Skin epidermis (tissue), 12 donors: Measurements from ENCODE around the gene OPHN1.

Source experiments
- H3K27ac ChIP-seq, 21 experiments: fragments of 200-600 bp; sonication (generic) in 11 of 21; one replicate each; pipeline ENCODE4 v1.5.0; 2020; ENCODE audit warnings: mild to moderate bottlenecking in 3 of 21, inconsistent platforms in 2 of 21, moderate library complexity in 2 of 21
- H3K4me3 ChIP-seq, 7 experiments: fragments of 200-600 bp; sonication (generic) in 2 of 7; one replicate each; pipeline ENCODE4 v1.5.0; 2020; ENCODE audit warnings: inconsistent platforms in 2 of 7, mild to moderate bottlenecking in 2 of 7, moderate library complexity in 1 of 7

The OPHN1 gene

GRCh38 chrX:68190799-68191198, 242.5 kb downstream of the OPHN1 start:
- Histone ChIP-seq H3K27ac (no peak overlapping the region), H3K4me3 (no peak overlapping the region)

- Histone ChIP-seq H3K27ac (no peak overlapping the region), H3K4me3 (no peak overlapping the region)
Measured at GRCh38 chrX:68186552-68187262, 246.6 kb downstream of the OPHN1 start.

DNA sequence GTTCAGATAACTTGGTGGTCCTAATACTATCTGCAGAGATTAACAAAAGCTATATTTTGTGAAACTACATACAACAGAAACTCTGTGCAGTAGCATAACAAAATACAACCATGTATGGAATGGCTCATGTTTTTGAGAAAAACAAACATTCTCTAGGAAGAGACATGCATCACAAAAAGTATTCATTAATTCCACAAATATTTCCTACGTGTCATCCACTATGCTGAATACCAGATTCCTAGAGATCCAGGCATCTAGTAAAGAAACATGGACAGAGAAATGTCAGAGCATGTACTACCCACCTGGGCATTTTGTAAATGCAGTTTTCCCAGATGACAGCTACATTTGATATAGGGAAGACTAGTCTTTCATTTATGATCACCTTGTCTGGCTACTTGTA, 248.1 kb downstream of the OPHN1 start:
- Histone ChIP-seq H3K4me3 (no peak overlapping the region), H3K27ac (no peak overlapping the region)

- Histone ChIP-seq H3K27ac (no peak overlapping the region), H3K4me3 (no peak overlapping the region)
Measured at GRCh38 chrX:68183612-68184214, 249.6 kb downstream of the OPHN1 start.

DNA sequence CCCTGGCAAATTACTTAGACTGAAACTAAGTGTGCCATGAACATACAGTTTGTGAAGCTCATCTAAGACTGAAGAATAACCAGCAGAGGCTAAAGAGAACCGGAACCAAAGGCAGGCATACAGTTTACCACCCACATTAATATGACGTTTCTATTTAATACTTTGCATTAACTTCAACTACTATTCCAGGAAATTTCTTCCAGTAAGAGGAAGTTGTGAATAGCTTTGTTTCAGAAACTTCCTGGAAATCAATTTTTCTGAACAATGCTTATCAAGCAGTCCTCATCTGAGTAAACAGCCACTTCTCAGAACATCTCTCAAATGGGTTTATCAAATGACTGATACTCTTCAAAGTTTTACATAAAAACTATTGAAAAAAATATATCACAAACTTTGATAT, 252.7 kb downstream of the OPHN1 start:
- no peak overlapping the region for H3K4me3 ChIP-seq

DNA sequence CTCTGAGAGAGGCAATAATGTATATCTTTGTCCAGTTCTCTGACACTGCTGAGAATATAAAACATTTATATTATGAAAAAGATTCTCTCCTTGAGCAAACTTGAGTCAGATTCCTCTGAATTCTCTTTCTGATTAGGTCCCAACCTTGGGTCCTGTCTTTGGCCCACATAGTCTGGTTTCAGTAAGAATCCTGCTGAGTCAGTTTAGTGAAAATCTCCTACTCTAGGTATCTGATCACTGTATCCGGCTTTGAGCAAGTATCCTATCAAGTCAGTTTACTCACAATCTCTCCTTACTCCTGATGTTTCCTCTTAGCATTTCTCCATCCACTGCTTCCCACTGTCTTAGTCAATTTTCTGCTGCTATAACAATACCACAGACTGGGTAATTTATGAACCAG, 253.9 kb downstream of the OPHN1 start:
- Histone ChIP-seq H3K4me3 (no peak overlapping the region), H3K27ac (no peak overlapping the region)

More for the DNA sequence above, 252.7 kb downstream of the OPHN1 start:
- H3K27ac ChIP-seq: no peak overlapping the region

- Histone ChIP-seq H3K27ac (no peak overlapping the region), H3K4me3 (no peak overlapping the region)
Measured at GRCh38 chrX:68177542-68177941, 255.8 kb downstream of the OPHN1 start.

DNA sequence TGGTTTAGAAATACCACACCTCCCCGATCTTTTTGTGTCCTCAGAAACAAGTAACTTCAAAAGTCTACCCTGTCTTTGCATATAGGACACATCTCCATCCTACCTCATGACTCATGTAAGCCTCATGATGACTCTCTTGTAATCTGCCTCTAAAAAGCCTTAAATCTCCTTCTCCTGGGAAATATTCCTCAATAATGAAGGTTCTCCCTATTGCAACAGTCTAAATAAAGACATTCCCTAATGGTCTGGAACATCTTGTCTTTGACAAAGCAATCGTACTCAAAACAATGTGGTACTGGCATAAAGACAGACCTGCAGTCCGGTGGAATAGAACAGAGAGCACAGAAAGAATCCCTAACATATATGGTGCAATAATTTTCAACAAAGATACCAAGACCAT, 257.7 kb downstream of the OPHN1 start:
- no peak overlapping the region for H3K27ac ChIP-seq

GRCh38 chrX:68163441-68163840, 269.9 kb downstream of the OPHN1 start:
- no peak overlapping the region for H3K4me3 ChIP-seq
- no peak overlapping the region for H3K27ac ChIP-seq

More for the DNA sequence above, 257.7 kb downstream of the OPHN1 start:
- no peak overlapping the region for H3K4me3 ChIP-seq

DNA sequence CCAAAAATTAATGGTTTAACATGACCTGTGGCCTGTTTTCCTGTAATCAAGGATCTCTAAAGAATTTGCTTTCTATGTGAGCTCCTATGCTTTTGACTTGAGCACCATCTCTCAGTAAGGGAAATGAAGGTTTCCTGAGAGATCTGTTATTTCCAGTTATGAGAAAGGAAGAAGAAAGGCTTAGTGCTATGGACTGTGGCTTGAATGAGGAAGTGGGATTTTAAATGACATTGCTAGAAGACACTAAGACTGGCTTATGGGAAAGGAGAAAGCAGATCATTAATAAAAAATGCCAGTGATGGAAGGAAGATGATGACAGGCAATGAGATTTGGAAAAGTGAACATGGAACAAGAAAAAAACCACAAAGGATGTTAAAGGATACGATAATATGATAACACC, 285.4 kb downstream of the OPHN1 start:
- H3K4me3 ChIP-seq: no peak overlapping the region
- H3K27ac ChIP-seq: no peak overlapping the region

DNA sequence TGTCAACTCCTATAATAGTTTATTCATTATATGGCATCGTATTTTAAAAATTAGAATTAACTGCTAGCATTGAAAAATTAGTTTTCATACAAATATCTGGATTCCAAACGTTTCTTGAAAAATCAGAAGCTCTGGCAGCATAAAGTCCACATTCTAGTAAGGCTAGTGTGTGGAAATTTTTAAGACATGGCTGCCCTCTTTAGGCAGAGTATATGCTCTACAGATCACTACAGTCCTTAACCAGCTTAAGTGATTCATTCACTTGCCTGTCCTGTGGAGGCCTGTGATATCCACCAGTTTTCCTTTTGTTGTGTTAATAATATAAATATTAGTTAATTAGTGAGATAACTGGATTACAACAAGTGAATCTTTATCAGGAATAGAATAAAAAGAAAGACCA, 287.2 kb downstream of the OPHN1 start:
- no peak overlapping the region for H3K27ac ChIP-seq
- no peak overlapping the region for H3K4me3 ChIP-seq

GRCh38 chrX:68139791-68140190, 293.5 kb downstream of the OPHN1 start:
- Histone ChIP-seq H3K4me3 (no peak overlapping the region), H3K27ac (no peak overlapping the region)

DNA sequence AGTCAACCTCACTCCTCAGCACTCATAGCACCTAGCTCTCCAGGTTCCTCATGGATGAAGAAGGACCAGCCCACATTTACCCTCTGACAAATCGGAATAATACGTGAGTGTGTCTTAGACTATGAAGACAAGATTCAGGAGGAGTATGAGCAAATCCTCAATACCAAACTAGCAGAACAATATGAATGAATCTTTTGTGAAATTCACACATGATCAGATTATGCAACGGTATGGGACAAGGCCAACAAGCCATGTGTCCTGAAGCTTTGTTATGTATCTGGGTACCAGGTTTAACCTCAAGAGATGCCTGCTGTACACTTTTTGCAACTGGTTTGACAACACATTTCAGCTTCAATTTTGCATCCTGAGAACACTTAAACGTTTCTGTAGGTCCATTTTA, 300.1 kb downstream of the OPHN1 start:
- Histone ChIP-seq H3K4me3 (no peak overlapping the region), H3K27ac (no peak overlapping the region)

GRCh38 chrX:68132749-68133148, 300.5 kb downstream of the OPHN1 start:
- no peak overlapping the region for H3K27ac ChIP-seq
- no peak overlapping the region for H3K4me3 ChIP-seq

DNA sequence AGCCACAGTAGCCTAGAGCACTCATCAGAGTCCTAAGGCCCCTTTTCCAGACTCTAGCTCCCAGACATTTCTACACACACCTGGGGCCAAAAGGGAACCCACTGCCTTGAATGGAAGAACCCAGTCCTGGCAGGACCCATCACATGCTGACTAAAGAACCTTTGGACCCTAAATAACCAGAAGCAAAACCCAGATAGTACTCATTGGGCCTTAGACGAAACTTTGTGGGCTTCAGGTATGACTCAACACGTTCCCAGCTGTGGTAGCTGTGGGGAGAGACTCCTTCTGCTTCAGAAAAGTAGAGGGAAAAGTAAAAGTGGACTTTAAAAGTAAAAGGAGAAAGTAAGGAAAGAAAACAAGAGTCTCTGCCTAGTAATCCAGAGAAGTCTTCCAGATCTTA, 311.5 kb downstream of the OPHN1 start:
- no peak overlapping the region for H3K27ac ChIP-seq
- H3K4me3 ChIP-seq: no peak overlapping the region

GRCh38 chrX:68121371-68121770, 311.9 kb downstream of the OPHN1 start:
- Histone ChIP-seq H3K4me3 (no peak overlapping the region), H3K27ac (no peak overlapping the region)

DNA sequence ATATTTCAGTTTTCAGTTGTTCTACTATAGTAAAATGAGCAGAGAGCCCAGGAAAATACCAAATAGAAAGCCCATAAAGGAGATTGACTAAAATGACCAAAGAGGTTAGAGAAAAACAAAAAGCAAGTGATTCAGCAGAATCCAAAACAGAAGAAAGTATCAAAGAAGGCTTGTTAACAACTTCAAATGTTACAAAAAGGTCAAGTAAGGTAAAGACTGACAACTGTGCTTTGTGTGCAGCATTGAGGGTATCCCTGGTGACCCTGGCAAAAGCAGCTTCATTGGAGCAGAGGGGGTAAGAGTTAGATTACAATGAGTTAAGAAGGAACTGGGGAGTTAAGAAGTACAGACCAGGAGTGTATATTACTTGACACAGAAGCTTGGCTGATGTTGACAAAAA, 317.9 kb downstream of the OPHN1 start:
- no peak overlapping the region for H3K4me3 ChIP-seq
- no peak overlapping the region for H3K27ac ChIP-seq

DNA sequence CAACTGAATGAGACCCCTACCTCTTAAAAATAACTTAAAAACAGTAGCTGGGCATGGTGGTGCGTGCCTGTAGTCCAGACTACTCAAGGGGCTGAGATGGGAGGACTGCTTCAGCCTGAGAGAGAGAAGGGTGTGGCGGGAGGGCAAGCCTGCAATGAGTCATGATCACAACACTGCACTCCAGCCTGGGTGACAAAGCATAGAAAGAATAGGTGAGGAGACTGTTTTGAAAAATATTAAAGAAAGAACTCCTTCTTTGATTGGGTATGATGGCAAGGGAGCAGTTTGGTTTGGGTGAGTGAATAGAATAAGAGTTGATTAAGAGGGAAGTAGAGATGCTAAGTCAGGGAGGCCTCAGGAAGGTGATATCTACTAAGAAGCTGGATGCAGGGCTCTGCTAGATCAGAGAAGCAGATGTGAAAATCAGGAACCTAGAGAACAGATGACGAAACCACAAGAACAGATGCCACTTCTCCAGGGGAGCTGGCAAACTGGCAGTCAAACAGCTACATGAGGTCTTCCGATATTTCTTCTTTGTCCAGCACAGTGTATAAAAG, 318.6 kb downstream of the OPHN1 start:
- Histone ChIP-seq H3K4me3 (no peak overlapping the region), H3K27ac (no peak overlapping the region)

DNA sequence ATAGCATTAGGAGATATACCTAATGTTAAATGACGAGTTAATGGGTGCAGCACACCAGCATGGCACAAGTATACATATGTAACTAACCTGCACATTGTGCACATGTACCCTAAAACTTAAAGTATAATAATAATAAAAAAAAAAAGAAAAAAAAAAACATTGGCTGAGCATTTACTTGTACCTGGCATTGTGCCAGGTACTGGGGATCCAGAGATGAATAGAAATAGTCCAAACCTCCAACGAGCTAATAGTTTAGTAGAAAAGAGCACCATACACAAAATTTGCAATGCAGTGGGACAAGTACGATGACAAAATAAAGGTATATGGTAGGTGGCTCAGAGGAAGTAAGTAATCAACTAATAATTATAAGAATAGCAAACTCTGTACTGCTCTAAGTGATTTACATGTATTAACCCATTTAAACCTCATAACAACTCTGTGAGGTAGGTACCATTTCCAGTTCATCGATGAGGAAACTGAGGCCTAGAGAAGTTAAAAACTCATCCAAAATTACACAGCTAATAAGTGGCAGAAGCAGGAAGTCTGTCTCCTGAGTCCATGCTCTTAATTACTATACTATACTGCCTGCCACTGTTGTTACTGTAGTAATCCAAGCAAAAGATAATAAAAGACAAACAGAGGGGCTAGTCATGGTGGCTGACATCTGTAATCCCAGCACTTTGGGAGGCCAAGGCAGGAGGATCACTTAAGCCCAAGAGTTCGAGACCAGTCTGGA, 319.3 kb downstream of the OPHN1 start:
- no peak overlapping the region for H3K4me3 ChIP-seq
- H3K27ac ChIP-seq: no peak overlapping the region

DNA sequence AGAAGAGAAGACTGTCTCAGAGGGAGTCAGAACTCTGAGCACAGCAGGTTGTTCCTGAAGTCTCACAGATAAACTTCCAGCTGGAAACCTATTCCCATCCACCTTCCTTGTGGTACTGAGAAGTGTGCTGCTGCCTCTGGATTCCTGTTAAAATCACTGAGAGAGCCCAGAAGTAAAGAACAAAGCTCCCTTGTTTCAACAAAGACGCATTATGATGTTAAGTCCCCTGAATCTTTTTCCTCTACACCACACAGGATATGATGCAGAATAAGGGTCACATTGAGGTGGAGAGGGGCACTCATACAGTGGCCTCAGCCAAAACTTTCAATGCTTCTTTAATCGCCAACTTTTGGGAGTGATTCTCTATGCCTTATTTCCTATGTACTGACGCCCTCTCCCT, 321.0 kb downstream of the OPHN1 start:
- H3K27ac ChIP-seq: no peak overlapping the region
- no peak overlapping the region for H3K4me3 ChIP-seq

GRCh38 chrX:68109162-68109561, 324.1 kb downstream of the OPHN1 start:
- H3K27ac ChIP-seq: no peak overlapping the region
- H3K4me3 ChIP-seq: no peak overlapping the region
